ENCODE data around the gene MLH1.

Gene MLH1

DNA sequence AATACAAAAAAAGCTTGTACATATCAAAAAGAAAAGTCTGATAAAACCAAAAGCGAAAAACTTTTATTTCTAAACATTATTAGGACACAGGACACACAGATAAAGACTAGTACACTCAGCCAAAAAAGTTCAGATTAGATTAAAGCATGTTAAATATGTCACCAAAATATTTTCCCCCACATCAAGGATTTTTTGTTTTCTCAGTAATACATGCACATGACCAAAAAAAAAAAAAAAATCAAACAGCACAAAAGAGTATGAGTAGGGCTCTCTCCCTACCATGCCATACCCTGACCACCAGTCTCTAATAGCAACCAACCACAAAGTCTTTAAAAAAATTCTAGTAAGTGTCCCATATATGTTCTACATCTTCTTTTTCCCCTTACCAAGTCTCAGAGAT, 103.7 kb downstream of the MLH1 start:
- no peak for DNase-seq

DNA sequence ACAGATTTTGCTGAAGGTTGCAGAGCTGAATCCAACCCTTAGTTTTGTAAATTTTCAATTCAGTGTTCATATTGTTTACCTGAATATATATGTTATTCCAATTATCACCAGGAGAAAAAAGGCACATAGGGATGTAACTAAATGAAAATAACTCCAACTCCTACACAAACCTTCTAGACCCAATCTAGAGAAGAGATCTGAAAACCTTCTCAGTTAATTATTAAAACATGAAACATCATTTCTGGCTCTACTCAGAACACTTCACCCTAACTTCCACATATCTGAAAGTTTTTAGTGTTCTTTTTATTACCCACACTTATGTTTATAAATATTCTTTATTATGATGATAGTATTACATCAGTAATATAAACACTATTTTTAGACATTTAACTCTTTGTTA, 104.5 kb downstream of the MLH1 start:
- DNase-seq: no peak

DNA sequence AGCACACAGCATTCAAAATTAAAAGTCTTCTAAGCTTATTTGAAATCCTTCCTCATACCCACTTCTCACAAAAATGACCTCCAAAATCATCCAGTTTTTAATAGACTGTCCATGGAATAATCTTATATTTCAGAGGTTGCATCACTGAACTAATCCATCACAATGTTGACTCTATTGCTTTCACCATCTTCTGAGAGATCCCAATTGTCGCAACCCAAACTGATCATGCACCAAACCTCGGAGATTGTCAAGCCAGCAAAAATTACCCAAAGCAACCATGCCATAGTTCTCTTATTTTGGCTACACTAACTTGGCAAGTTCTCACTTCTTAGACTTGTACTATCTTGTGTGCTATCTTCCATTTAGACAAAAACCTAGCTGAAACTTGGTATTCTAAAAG, 105.6 kb downstream of the MLH1 start:
- DNase-seq: no peak

DNA sequence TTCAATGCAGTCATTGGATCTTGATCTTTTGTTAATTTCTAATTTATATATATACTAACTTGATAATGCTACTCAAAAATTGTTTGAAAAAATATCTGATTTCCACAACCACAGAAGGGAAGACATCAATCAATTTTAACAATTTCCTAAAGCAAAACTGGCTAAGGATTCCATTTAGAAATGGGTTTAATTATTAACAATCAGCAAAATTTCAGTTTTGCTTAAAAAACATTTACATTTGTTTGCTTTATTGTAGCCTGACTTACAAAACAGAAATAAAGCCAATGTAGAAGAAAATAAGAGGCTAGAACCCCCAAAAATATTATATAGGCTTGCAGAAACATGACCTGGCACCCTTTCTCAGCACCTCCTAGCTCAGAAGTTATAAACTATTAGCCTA, 106.2 kb downstream of the MLH1 start:
- no peak for DNase-seq

DNA sequence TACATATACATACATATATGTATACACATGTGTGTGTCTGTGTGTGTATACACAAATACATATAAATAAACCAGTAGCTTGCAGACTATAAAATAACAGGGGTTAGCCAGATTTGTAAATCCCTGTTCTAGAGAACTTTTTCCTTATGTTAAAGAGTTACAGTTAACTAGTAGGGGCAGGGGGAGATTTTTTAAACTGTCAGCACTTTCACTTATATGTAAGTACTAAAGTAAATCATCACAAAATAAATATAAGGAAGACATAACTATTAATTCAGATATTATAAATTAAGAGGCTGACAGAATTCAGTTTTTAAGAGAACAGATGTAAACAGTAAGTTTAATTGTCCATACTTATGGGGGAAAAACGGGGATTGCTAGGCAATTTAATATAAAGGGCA, 107.1 kb downstream of the MLH1 start:
- DNase-seq: no peak

Data from right forelimb (tissue), 1 donor.